GM06990 (cell line): ENCODE measurements around the gene POFUT1.
A peak's percentile ranks its signal among the peaks of the same experiment; 100 is the strongest.
"Not testable (repeated sequence)": the region's sequence is repeated elsewhere in the genome, so short reads cannot be mapped to it uniquely, and the experiment has no call there.

Source experiments
- DNase-seq: peaks from one replicate; pipeline ENCODE4 v3.0.0-alpha.2; 2011; ENCODE audit not compliant: insufficient read length; ENCODE audit errors: extremely low read depth
- H3K27me3 ChIP-seq: replicated peaks from 2 replicates; pipeline ENCODE4 v1.6.0; 2011; ENCODE audit warnings: low read length; ENCODE audit not compliant: control insufficient read depth, insufficient read depth
- H3K36me3 ChIP-seq: 2 replicates; pipeline ENCODE4 v1.5.1; 2011; ENCODE audit warnings: low read length; ENCODE audit not compliant: control insufficient read depth, insufficient read depth
- H3K4me3 ChIP-seq: replicated peaks from 2 replicates; pipeline ENCODE4 v1.5.1; 2011; ENCODE audit warnings: low read depth, mild to moderate bottlenecking, control low read depth, low read length
- CTCF ChIP-seq: IDR thresholded peaks from 2 replicates; pipeline ENCODE4 v1.5.1; 2011; ENCODE audit warnings: low read length, control low read depth, mild to moderate bottlenecking, inconsistent platforms; ENCODE audit not compliant: insufficient read depth, poor library complexity, severe bottlenecking

POFUT1 gene

GRCh38 chr20:32274359-32274758, 66.7 kb downstream of the POFUT1 start:
- no peak for DNase-seq
- Histone ChIP-seq H3K4me3 (no peak overlapping the region), H3K36me3 (no peaks in the 10 kb centered on the region), H3K27me3 (no peaks in the 10 kb centered on the region)
- no peak for TF ChIP-seq CTCF

- not testable (repeated sequence) for DNase-seq, H3K36me3 ChIP-seq, H3K27me3 ChIP-seq, H3K4me3 ChIP-seq
Observed at GRCh38 chr20:32275163-32275562, 67.5 kb downstream of the POFUT1 start.

GRCh38 chr20:32277361-32278198, 69.9 kb downstream of the POFUT1 start, which contains the start of gene KIF3B:
TSS of gene KIF3B (plus strand) at chr20:32277651. CDS start at chr20:32309778, 32,127 bp downstream.
- no peaks in the 10 kb centered on the region for H3K27me3 ChIP-seq
- TF ChIP-seq CTCF: no peak
- H3K4me3 ChIP-seq: peak within 1 kb of the TSS; percentile 99
- DNase-seq: peak; percentile 86
- peaks cover 3% of the 10 kb centered on the region for H3K36me3 ChIP-seq

- DNase-seq: peak; percentile 38
- peak overlapping the region; percentile 99 for H3K4me3 ChIP-seq
- H3K27me3 ChIP-seq: no peaks in the 10 kb centered on the region
Observed at GRCh38 chr20:32278199-32278643, 70.5 kb downstream of the POFUT1 start.

GRCh38 chr20:32281711-32282110, 74.0 kb downstream of the POFUT1 start:
- DNase-seq: no peak
- H3K36me3 ChIP-seq: peaks cover 3% of the 10 kb centered on the region
- H3K27me3 ChIP-seq: no peaks in the 10 kb centered on the region
- no peak for TF ChIP-seq CTCF
- no peak overlapping the region for H3K4me3 ChIP-seq

More at GRCh38 chr20:32278199-32278643, 70.5 kb downstream of the POFUT1 start:
- no peak for TF ChIP-seq CTCF
- H3K36me3 ChIP-seq: peaks cover 3% of the 10 kb centered on the region

- Histone ChIP-seq H3K27me3 (no peaks in the 10 kb centered on the region), H3K4me3 (no peak overlapping the region), H3K36me3 (peaks cover 3% of the 10 kb centered on the region)
- DNase-seq: no peak
- no peak for TF ChIP-seq CTCF
Observed at GRCh38 chr20:32282461-32282860, 74.8 kb downstream of the POFUT1 start.
